IPS DF 6.9 (cell line): Measurements from ENCODE around the gene SYCE1L.
A peak's percentile ranks its signal among the peaks of the same experiment; 100 is the strongest.
"Not testable (repeated sequence)": the region's sequence is repeated elsewhere in the genome, so short reads cannot be mapped to it uniquely, and the experiment has no call there.

Experiments
- DNase-seq: peaks from one replicate; pipeline ENCODE4 v3.0.0-alpha.2; 2013; ENCODE audit warnings: low read depth, low spot score
- H3K27ac ChIP-seq: one replicate; pipeline ENCODE4 v1.5.1; 2013; ENCODE audit warnings: low read length, control low read depth
- H3K27me3 ChIP-seq: 2 replicates; pipeline ENCODE4 v1.6.1; 2013; ENCODE audit warnings: mild to moderate bottlenecking, low read length; ENCODE audit not compliant: control insufficient read depth, insufficient read depth
- H3K36me3 ChIP-seq: 2 replicates; pipeline ENCODE4 v1.6.1; 2013; ENCODE audit warnings: low read length; ENCODE audit not compliant: control insufficient read depth, insufficient read depth
- H3K4me1 ChIP-seq: 2 replicates; pipeline ENCODE4 v1.6.1; 2013; ENCODE audit warnings: low read length; ENCODE audit not compliant: control insufficient read depth, insufficient read depth
- H3K4me3 ChIP-seq: 2 replicates; pipeline ENCODE4 v1.5.1; 2013; ENCODE audit warnings: mild to moderate bottlenecking, low read length
- H3K9me3 ChIP-seq: 2 replicates; pipeline ENCODE4 v1.6.1; 2013; ENCODE audit warnings: low read length, inconsistent platforms; ENCODE audit not compliant: control insufficient read depth, insufficient read depth
- WGBS: extraction: QIAGEN DNeasy Blood & Tissue Kit; methylation state at CpG from one replicate; pipeline ENCODE4 v1.1.7; 2013; ENCODE audit warnings: mixed read lengths, missing lambda C conversion rate; ENCODE audit not compliant: insufficient read length, insufficient coverage; 5-methylcytosine and 5-hydroxymethylcytosine counted together

The SYCE1L gene

GRCh38 chr16:77172951-77173350, 26.3 kb upstream of the SYCE1L start:
- Histone ChIP-seq H3K36me3 (no peaks in the 10 kb centered on the region), H3K4me1 (no peaks in the 10 kb centered on the region), H3K27ac (no peak overlapping the region), H3K4me3 (no peak overlapping the region), H3K27me3 (no peaks in the 10 kb centered on the region), H3K9me3 (no peaks in the 10 kb centered on the region)
- no peak for DNase-seq

GRCh38 chr16:77183137-77183536, 16.1 kb upstream of the SYCE1L start:
- Histone ChIP-seq H3K36me3 (no peaks in the 10 kb centered on the region), H3K4me1 (no peaks in the 10 kb centered on the region), H3K27ac (no peak overlapping the region), H3K27me3 (no peaks in the 10 kb centered on the region), H3K9me3 (no peaks in the 10 kb centered on the region), H3K4me3 (no peak overlapping the region)
- no peak for DNase-seq
- WGBS = no CpG with 5 or more reads among the region's 1 CpG

GRCh38 chr16:77186298-77186697, 12.9 kb upstream of the SYCE1L start:
- H3K36me3 ChIP-seq, DNase-seq, H3K4me1 ChIP-seq, H3K27ac ChIP-seq, H3K9me3 ChIP-seq, H3K27me3 ChIP-seq, H3K4me3 ChIP-seq: not testable (repeated sequence)
- no CpG with 5 or more reads among the region's 1 CpG for WGBS

GRCh38 chr16:77190190-77190477, 9.1 kb upstream of the SYCE1L start:
- Histone ChIP-seq H3K4me1 (no peaks in the 10 kb centered on the region; the same call in 1 of the 2 replicates), H3K9me3 (no peaks in the 10 kb centered on the region), H3K36me3 (peaks cover 17% of the 10 kb centered on the region), H3K4me3 (peak overlapping the region; percentile 62), H3K27ac (no peak overlapping the region), H3K27me3 (no peaks in the 10 kb centered on the region)
- WGBS = no CpG with 5 or more reads among the region's 19 CpGs
- no peak for DNase-seq

GRCh38 chr16:77190478-77191258, 8.5 kb upstream of the SYCE1L start, which contains the start of gene MON1B:
Gene MON1B, plus strand, starts transcription at chr16:77191190. Its CDS starts 296 bp downstream, at chr16:77191486.
- Histone ChIP-seq H3K27ac (no peak within 1 kb of the TSS), H3K4me1 (no peaks in the 10 kb centered on the region; the same call in 1 of the 2 replicates), H3K27me3 (no peaks in the 10 kb centered on the region), H3K36me3 (peaks cover 17% of the 10 kb centered on the region), H3K9me3 (no peaks in the 10 kb centered on the region), H3K4me3 (peak within 1 kb of the TSS; percentile 77)
- peak; percentile 96 for DNase-seq
- no CpG with 5 or more reads among the region's 63 CpGs for WGBS

- peaks cover 20% of the 10 kb centered on the region for H3K36me3 ChIP-seq
- no peaks in the 10 kb centered on the region for H3K27me3 ChIP-seq
- peak overlapping the region; percentile 77; the same call in 1 of the 2 replicates for H3K4me3 ChIP-seq
- no peak for DNase-seq
- no CpG with 5 or more reads among the region's 24 CpGs for WGBS
- no peak overlapping the region for H3K27ac ChIP-seq
- no peaks in the 10 kb centered on the region for H3K9me3 ChIP-seq
- no peaks in the 10 kb centered on the region; the same call in 1 of the 2 replicates for H3K4me1 ChIP-seq
These were observed 7.8 kb upstream of the SYCE1L start for GRCh38 chr16:77191259-77191969.

GRCh38 chr16:77193377-77193776, 5.8 kb upstream of the SYCE1L start:
- no peak for DNase-seq
- no peaks in the 10 kb centered on the region for H3K27me3 ChIP-seq
- H3K9me3 ChIP-seq = no peaks in the 10 kb centered on the region
- H3K4me3 ChIP-seq = no peak overlapping the region
- no CpG with 5 or more reads among the region's 13 CpGs for WGBS
- H3K4me1 ChIP-seq = no peaks in the 10 kb centered on the region; the same call in 1 of the 2 replicates
- no peak overlapping the region for H3K27ac ChIP-seq
- H3K36me3 ChIP-seq = peaks cover 21% of the 10 kb centered on the region

- no peak for DNase-seq
- WGBS = no CpG with 5 or more reads among the region's 48 CpGs
- peaks cover 27% of the 10 kb centered on the region for H3K36me3 ChIP-seq
- H3K4me3 ChIP-seq = no peak overlapping the region
- no peaks in the 10 kb centered on the region for H3K9me3 ChIP-seq
- no peaks in the 10 kb centered on the region for H3K27me3 ChIP-seq
- no peak overlapping the region for H3K27ac ChIP-seq
- no peaks in the 10 kb centered on the region; the same call in 1 of the 2 replicates for H3K4me1 ChIP-seq
These were observed 4.6 kb upstream of the SYCE1L start for GRCh38 chr16:77194295-77195231.

DNA sequence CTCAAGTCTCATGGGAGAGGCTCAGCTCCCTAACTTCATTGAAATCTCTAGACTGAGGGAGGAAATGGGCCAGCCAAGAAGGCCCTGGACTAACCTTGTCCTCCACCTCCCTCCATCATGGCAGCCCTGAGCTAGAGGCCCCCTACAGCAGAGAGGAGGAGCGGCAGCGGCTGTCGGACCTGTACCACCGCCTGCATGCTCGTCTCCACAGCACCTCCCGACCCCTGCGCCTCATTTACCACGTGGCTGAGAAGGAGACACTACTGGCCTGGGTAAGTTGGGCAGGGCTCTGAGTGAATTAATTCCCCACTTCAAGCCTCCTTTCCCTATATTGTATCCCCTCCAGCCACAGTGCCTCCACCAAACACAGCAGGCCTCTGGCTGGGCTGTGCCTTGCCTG, 3.8 kb upstream of the SYCE1L start:
- DNase-seq = no peak
- no peaks in the 10 kb centered on the region; the same call in 1 of the 2 replicates for H3K4me1 ChIP-seq
- H3K36me3 ChIP-seq = peaks cover 27% of the 10 kb centered on the region
- no peaks in the 10 kb centered on the region for H3K27me3 ChIP-seq
- H3K4me3 ChIP-seq = no peak overlapping the region
- no peaks in the 10 kb centered on the region for H3K9me3 ChIP-seq
- H3K27ac ChIP-seq = no peak overlapping the region
- no CpG with 5 or more reads among the region's 8 CpGs for WGBS

GRCh38 chr16:77197747-77198146, 1.5 kb upstream of the SYCE1L start:
- no peak overlapping the region for H3K27ac ChIP-seq
- no peaks in the 10 kb centered on the region for H3K27me3 ChIP-seq
- H3K4me1 ChIP-seq = no peaks in the 10 kb centered on the region; the same call in 1 of the 2 replicates
- no peak overlapping the region for H3K4me3 ChIP-seq
- H3K36me3 ChIP-seq = peaks cover 27% of the 10 kb centered on the region
- DNase-seq = no peak
- WGBS = no CpG with 5 or more reads among the region's 2 CpGs
- H3K9me3 ChIP-seq = no peaks in the 10 kb centered on the region
